DOHH2 (cell line): ENCODE data around the gene DAPK2.

Experiments
- H3F3A ChIP-seq: fragments of 200-600 bp; sonication (generic), shearing (Covaris generic); 2 replicates; pipeline ENCODE4 v1.6.0; 2016; ENCODE audit warnings: antibody characterized with exemption, mild to moderate bottlenecking; ENCODE audit not compliant: control insufficient read depth, insufficient read depth
- H3K27ac ChIP-seq: fragments of 200-600 bp; sonication (generic); 2 replicates; pipeline ENCODE4 v1.5.1; 2014; ENCODE audit warnings: low read depth, mild to moderate bottlenecking, low read length, moderate library complexity
- H3K27me3 ChIP-seq: fragments of 200-600 bp; sonication (generic); 2 replicates; pipeline ENCODE4 v1.6.1; 2014; ENCODE audit warnings: mild to moderate bottlenecking, low read length, mixed read lengths; ENCODE audit not compliant: control insufficient read depth
- H3K36me3 ChIP-seq: fragments of 200-600 bp; sonication (generic); 2 replicates; pipeline ENCODE4 v1.6.1; 2014; ENCODE audit warnings: mild to moderate bottlenecking, low read length, moderate library complexity, mixed read lengths; ENCODE audit not compliant: control insufficient read depth
- H3K4me1 ChIP-seq: fragments of 200-600 bp; sonication (generic); 2 replicates; pipeline ENCODE4 v1.6.1; 2014; ENCODE audit warnings: mild to moderate bottlenecking, low read length, mixed read lengths; ENCODE audit not compliant: control insufficient read depth
- H3K4me2 ChIP-seq: fragments of 200-600 bp; sonication (generic); 2 replicates; pipeline ENCODE4 v1.6.0; 2014; ENCODE audit warnings: mild to moderate bottlenecking, low read length, moderate library complexity
- H3K4me3 ChIP-seq: fragments of 200-600 bp; sonication (generic); 2 replicates; pipeline ENCODE4 v1.5.1; 2014; ENCODE audit warnings: mild to moderate bottlenecking, low read length, mixed read lengths
- H3K79me2 ChIP-seq: fragments of 200-600 bp; sonication (generic); 2 replicates; pipeline ENCODE4 v1.6.1; 2014; ENCODE audit warnings: mild to moderate bottlenecking, low read length, mixed read lengths; ENCODE audit not compliant: control insufficient read depth
- H3K9me2 ChIP-seq: fragments of 200-600 bp; sonication (generic); replicated peaks from 2 replicates; pipeline ENCODE4 v1.6.1; 2014; ENCODE audit warnings: mild to moderate bottlenecking, low read length, mixed read lengths; ENCODE audit not compliant: control insufficient read depth
- H3K9me3 ChIP-seq: fragments of 200-600 bp; sonication (generic); 2 replicates; pipeline ENCODE4 v1.6.1; 2014; ENCODE audit warnings: antibody characterized with exemption, low read length, mixed read lengths; ENCODE audit not compliant: control insufficient read depth, insufficient read depth
- H4K20me1 ChIP-seq: fragments of 200-600 bp; sonication (generic); 2 replicates; pipeline ENCODE4 v1.6.0; 2014; ENCODE audit warnings: low read depth, mild to moderate bottlenecking, antibody characterized with exemption, low read length, moderate library complexity; ENCODE audit not compliant: control insufficient read depth, insufficient read depth
- EZH2phosphoT487 ChIP-seq: fragments of 200-600 bp; sonication (generic); IDR thresholded peaks from 2 replicates; pipeline ENCODE4 v1.6.1; 2017; ENCODE audit warnings: borderline replicate concordance, mild to moderate bottlenecking, antibody characterized with exemption, low read length, moderate library complexity, mixed read lengths
- TF ChIP-seq, protein P1 (sequence below): fragments of 200-600 bp; sonication (generic); IDR thresholded peaks from one replicate; pipeline ENCODE4 v1.5.1; 2014; ENCODE audit warnings: antibody characterized with exemption, mild to moderate bottlenecking, low read depth, low read length; ENCODE audit not compliant: poor library complexity, severe bottlenecking

DAPK2 gene

DNA sequence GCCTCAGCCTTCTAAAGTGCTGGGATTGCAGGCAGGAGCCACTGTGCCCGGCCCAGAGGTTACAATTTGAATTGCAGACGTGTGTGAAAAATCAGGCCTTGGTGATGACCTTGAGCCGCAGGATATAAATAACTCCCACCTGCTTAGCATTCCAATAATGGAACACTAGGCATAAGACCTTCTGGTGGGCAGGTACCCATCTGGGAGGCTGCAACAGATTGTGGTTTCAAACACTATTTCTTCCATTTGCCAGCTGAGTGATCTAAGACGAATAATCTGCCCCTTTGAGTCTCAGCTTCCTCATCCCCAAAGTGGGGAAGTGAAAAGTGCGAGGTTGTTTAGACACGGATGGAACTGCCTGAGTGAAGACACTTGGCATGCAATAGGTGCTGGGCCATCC, 164.9 kb downstream of the DAPK2 start:
- no peaks in the 10 kb centered on the region for H3K36me3 ChIP-seq
- H3K9me2 ChIP-seq = no peaks in the 10 kb centered on the region
- TF ChIP-seq, protein P1, sequence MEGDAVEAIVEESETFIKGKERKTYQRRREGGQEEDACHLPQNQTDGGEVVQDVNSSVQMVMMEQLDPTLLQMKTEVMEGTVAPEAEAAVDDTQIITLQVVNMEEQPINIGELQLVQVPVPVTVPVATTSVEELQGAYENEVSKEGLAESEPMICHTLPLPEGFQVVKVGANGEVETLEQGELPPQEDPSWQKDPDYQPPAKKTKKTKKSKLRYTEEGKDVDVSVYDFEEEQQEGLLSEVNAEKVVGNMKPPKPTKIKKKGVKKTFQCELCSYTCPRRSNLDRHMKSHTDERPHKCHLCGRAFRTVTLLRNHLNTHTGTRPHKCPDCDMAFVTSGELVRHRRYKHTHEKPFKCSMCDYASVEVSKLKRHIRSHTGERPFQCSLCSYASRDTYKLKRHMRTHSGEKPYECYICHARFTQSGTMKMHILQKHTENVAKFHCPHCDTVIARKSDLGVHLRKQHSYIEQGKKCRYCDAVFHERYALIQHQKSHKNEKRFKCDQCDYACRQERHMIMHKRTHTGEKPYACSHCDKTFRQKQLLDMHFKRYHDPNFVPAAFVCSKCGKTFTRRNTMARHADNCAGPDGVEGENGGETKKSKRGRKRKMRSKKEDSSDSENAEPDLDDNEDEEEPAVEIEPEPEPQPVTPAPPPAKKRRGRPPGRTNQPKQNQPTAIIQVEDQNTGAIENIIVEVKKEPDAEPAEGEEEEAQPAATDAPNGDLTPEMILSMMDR = no peak
- TF ChIP-seq EZH2phosphoT487 = no peak
- no peak overlapping the region for H3K4me2 ChIP-seq
- H4K20me1 ChIP-seq = no peaks in the 10 kb centered on the region
- no peak overlapping the region for H3K27ac ChIP-seq
- H3K27me3 ChIP-seq = no peaks in the 10 kb centered on the region
- no peak overlapping the region for H3K4me3 ChIP-seq
- no peaks in the 10 kb centered on the region for H3K9me3 ChIP-seq
- H3K4me1 ChIP-seq = peaks cover 21% of the 10 kb centered on the region
- no peaks in the 10 kb centered on the region for H3K79me2 ChIP-seq
- no peaks in the 10 kb centered on the region for H3F3A ChIP-seq

DNA sequence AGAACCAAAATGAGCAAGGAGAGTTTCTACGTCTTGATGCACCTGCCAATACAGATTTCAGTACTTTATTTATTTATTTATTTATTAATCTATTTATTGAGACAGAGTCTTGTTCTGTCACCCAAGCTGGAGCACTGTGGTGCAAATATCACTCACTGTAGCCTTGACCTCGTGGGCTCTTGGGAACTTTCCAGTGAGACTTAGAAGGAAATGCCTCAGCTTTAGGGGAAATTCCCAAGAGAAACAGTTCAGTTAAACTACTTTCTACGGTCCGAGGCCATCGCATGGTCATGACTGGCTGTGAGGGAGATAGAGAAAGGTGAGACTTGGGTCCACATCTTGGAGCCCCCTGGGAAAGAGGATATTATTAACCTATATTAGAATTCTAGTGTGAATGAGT, 165.5 kb downstream of the DAPK2 start:
- Histone ChIP-seq H4K20me1 (no peaks in the 10 kb centered on the region), H3K27me3 (no peaks in the 10 kb centered on the region), H3K9me2 (no peaks in the 10 kb centered on the region), H3K27ac (no peak overlapping the region), H3K36me3 (no peaks in the 10 kb centered on the region), H3K9me3 (no peaks in the 10 kb centered on the region), H3K4me1 (peaks cover 21% of the 10 kb centered on the region), H3K79me2 (no peaks in the 10 kb centered on the region), H3K4me2 (no peak overlapping the region), H3F3A (no peaks in the 10 kb centered on the region), H3K4me3 (no peak overlapping the region)
- no peak for TF ChIP-seq EZH2phosphoT487
- TF ChIP-seq, protein P1 = no peak

DNA sequence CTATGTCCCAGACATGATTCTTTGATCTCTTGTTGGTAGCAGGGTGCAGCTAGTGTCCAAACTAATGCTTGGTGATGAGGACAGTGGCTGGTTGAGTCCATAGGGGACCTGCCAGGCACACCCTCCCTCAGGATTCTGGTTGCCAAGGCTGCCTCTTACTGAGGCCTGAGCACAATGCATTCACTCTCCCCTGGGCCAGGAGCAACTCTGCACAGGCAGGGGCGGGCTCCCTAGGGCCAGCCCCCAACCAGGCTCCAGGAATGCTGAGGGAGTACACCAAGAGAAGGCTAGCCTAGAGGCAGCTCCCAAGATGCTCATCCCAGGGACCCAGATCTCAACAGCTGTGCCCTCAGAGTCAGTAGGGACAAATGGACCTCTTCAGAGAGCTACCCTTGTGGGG, 166.3 kb downstream of the DAPK2 start:
- no peaks in the 10 kb centered on the region for H3K9me3 ChIP-seq
- H3K36me3 ChIP-seq = no peaks in the 10 kb centered on the region
- no peaks in the 10 kb centered on the region for H4K20me1 ChIP-seq
- H3K27me3 ChIP-seq = no peaks in the 10 kb centered on the region
- H3K4me1 ChIP-seq = peaks cover 21% of the 10 kb centered on the region
- no peaks in the 10 kb centered on the region for H3F3A ChIP-seq
- no peaks in the 10 kb centered on the region for H3K79me2 ChIP-seq
- H3K4me3 ChIP-seq = no peak overlapping the region
- no peak for TF ChIP-seq EZH2phosphoT487
- TF ChIP-seq, protein P1 = no peak
- no peak overlapping the region for H3K27ac ChIP-seq
- H3K4me2 ChIP-seq = no peak overlapping the region
- no peaks in the 10 kb centered on the region for H3K9me2 ChIP-seq

DNA sequence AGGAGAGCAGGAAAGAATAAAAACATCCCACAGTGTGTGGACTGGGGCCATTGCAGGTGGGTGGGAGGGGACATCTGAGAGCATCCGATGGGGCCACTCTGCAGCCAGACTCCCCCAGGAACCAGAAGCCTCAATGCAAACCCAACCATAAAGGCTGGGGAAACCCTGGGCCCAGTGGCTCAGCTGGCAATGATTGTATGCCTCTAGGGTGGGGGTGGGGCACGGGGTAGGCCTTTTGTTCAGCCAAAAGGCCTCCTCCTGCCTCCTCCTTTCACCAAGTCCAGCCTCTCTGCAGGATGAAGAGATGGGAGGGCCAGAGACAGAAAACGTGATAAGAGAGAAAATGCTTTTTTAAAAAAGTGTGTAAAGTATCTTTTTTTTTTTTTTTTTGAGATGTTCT, 167.1 kb downstream of the DAPK2 start:
- Histone ChIP-seq H3F3A (no peaks in the 10 kb centered on the region), H4K20me1 (no peaks in the 10 kb centered on the region), H3K79me2 (no peaks in the 10 kb centered on the region), H3K27ac (no peak overlapping the region), H3K4me1 (peaks cover 21% of the 10 kb centered on the region), H3K27me3 (no peaks in the 10 kb centered on the region), H3K9me2 (no peaks in the 10 kb centered on the region), H3K9me3 (no peaks in the 10 kb centered on the region), H3K36me3 (no peaks in the 10 kb centered on the region), H3K4me3 (no peak overlapping the region), H3K4me2 (no peak overlapping the region)
- TF ChIP-seq, protein P1 = no peak
- TF ChIP-seq EZH2phosphoT487 = no peak
